ENCODE measurements around the gene FBXO24.
"Not testable (repeated sequence)": the region's sequence is repeated elsewhere in the genome, so short reads cannot be mapped to it uniquely, and the experiment has no call there.

FBXO24 gene

GRCh38 chr7:100538654-100539435 lies 47.3 kb upstream of the FBXO24 start, which contains the start of gene AGFG2:
TSS of gene AGFG2 (plus strand) at chr7:100539203. CDS start at chr7:100539347, 144 bp downstream.
- TF ChIP-seq CTCF (conservative IDR thresholded peaks at IDR 0.05; ENCODE audit: low read length): no peak
- no peak for TF ChIP-seq EZH2phosphoT487 (IDR thresholded peaks at IDR 0.05; ENCODE audit: borderline replicate concordance)
- Histone ChIP-seq H2AFZ (ENCODE audit: low read length) (peak within 1 kb of the TSS; percentile 97), H3K9me3 (ENCODE audit: insufficient read depth, low read depth, low read length) (no peaks in the 10 kb centered on the region), H3F3A (ENCODE audit: low read depth) (0 out of 2 replicates have a peak, but pooled peaks cover 3% of the 10 kb centered on the region), H3K4me1 (ENCODE audit: insufficient read depth, low read length, poor library complexity, severe bottlenecking) (peaks cover 25% of the 10 kb centered on the region), H3K4me2 (ENCODE audit: low read depth, low read length, poor library complexity, severe bottlenecking) (peak within 1 kb of the TSS; percentile 99), H3K79me2 (ENCODE audit: insufficient read depth, low read length) (peaks cover 16% of the 10 kb centered on the region), H4K20me1 (ENCODE audit: insufficient read depth, low read length, poor library complexity, severe bottlenecking) (no peaks in the 10 kb centered on the region), H3K9ac (ENCODE audit: low read depth, low read length, poor library complexity, severe bottlenecking) (peak within 1 kb of the TSS; percentile 76), H3K4me3 (ENCODE audit: low read length, poor library complexity, severe bottlenecking) (peak within 1 kb of the TSS; percentile 85), H3K27me3 (ENCODE audit: insufficient read depth, low read length, poor library complexity, severe bottlenecking) (no peaks in the 10 kb centered on the region), H3K36me3 (ENCODE audit: insufficient read depth, low read length) (no peaks in the 10 kb centered on the region), H3K9me2 (replicated peaks; ENCODE audit: low read depth, low read length) (no peaks in the 10 kb centered on the region)

- Histone ChIP-seq H3F3A (ENCODE audit: low read depth) (0 out of 2 replicates have a peak, but pooled peaks cover 3% of the 10 kb centered on the region), H3K4me1 (ENCODE audit: insufficient read depth, low read length, poor library complexity, severe bottlenecking) (peaks cover 32% of the 10 kb centered on the region), H3K27me3 (ENCODE audit: insufficient read depth, low read length, poor library complexity, severe bottlenecking) (no peaks in the 10 kb centered on the region), H3K9me2 (replicated peaks; ENCODE audit: low read depth, low read length) (no peaks in the 10 kb centered on the region), H3K9ac (ENCODE audit: low read depth, low read length, poor library complexity, severe bottlenecking) (peak overlapping the region; percentile 76), H2AFZ (ENCODE audit: low read length) (peak overlapping the region; percentile 95), H3K79me2 (ENCODE audit: insufficient read depth, low read length) (peaks cover 16% of the 10 kb centered on the region), H3K4me2 (ENCODE audit: low read depth, low read length, poor library complexity, severe bottlenecking) (peak overlapping the region; percentile 96), H4K20me1 (ENCODE audit: insufficient read depth, low read length, poor library complexity, severe bottlenecking) (no peaks in the 10 kb centered on the region), H3K9me3 (ENCODE audit: insufficient read depth, low read depth, low read length) (no peaks in the 10 kb centered on the region), H3K36me3 (ENCODE audit: insufficient read depth, low read length) (no peaks in the 10 kb centered on the region), H3K4me3 (ENCODE audit: low read length, poor library complexity, severe bottlenecking) (peak overlapping the region; percentile 85)
- TF ChIP-seq EZH2phosphoT487 (IDR thresholded peaks at IDR 0.05; ENCODE audit: borderline replicate concordance) (no peak), CTCF (conservative IDR thresholded peaks at IDR 0.05; ENCODE audit: low read length) (no peak)
These were observed 46.6 kb upstream of the FBXO24 start for GRCh38 chr7:100539436-100540006.

- TF ChIP-seq CTCF (conservative IDR thresholded peaks at IDR 0.05; ENCODE audit: low read length): no peak
- no peak for TF ChIP-seq EZH2phosphoT487 (IDR thresholded peaks at IDR 0.05; ENCODE audit: borderline replicate concordance)
- 0 out of 2 replicates have a peak, but pooled peaks cover 3% of the 10 kb centered on the region for H3F3A ChIP-seq (ENCODE audit: low read depth)
- peak overlapping the region; percentile 76 for H3K9ac ChIP-seq (ENCODE audit: low read depth, low read length, poor library complexity, severe bottlenecking)
- peaks cover 16% of the 10 kb centered on the region for H3K79me2 ChIP-seq (ENCODE audit: insufficient read depth, low read length)
- no peaks in the 10 kb centered on the region for H3K9me3 ChIP-seq (ENCODE audit: insufficient read depth, low read depth, low read length)
- peak overlapping the region; percentile 85 for H3K4me3 ChIP-seq (ENCODE audit: low read length, poor library complexity, severe bottlenecking)
- H3K4me2 ChIP-seq (ENCODE audit: low read depth, low read length, poor library complexity, severe bottlenecking): peak overlapping the region; percentile 96
- peaks cover 37% of the 10 kb centered on the region for H3K4me1 ChIP-seq (ENCODE audit: insufficient read depth, low read length, poor library complexity, severe bottlenecking)
- no peaks in the 10 kb centered on the region for H3K9me2 ChIP-seq (replicated peaks; ENCODE audit: low read depth, low read length)
- no peak overlapping the region for H2AFZ ChIP-seq (ENCODE audit: low read length)
- no peaks in the 10 kb centered on the region for H3K27me3 ChIP-seq (ENCODE audit: insufficient read depth, low read length, poor library complexity, severe bottlenecking)
- H4K20me1 ChIP-seq (ENCODE audit: insufficient read depth, low read length, poor library complexity, severe bottlenecking): no peaks in the 10 kb centered on the region
- no peaks in the 10 kb centered on the region for H3K36me3 ChIP-seq (ENCODE audit: insufficient read depth, low read length)
These were observed 45.9 kb upstream of the FBXO24 start for GRCh38 chr7:100540073-100540723.

GRCh38 chr7:100541309-100541708 lies 44.8 kb upstream of the FBXO24 start:
- Histone ChIP-seq H3K4me1 (ENCODE audit: insufficient read depth, low read length, poor library complexity, severe bottlenecking) (peaks cover 48% of the 10 kb centered on the region), H3K4me2 (ENCODE audit: low read depth, low read length, poor library complexity, severe bottlenecking) (peak overlapping the region; percentile 15), H3K79me2 (ENCODE audit: insufficient read depth, low read length) (peaks cover 16% of the 10 kb centered on the region)
- not testable (repeated sequence) for H3K27me3 ChIP-seq (ENCODE audit: insufficient read depth, low read length, poor library complexity, severe bottlenecking); H4K20me1 ChIP-seq (ENCODE audit: insufficient read depth, low read length, poor library complexity, severe bottlenecking); H3K36me3 ChIP-seq (ENCODE audit: insufficient read depth, low read length); H3K9me3 ChIP-seq (ENCODE audit: insufficient read depth, low read depth, low read length); H3F3A ChIP-seq (ENCODE audit: low read depth); H3K9ac ChIP-seq (ENCODE audit: low read depth, low read length, poor library complexity, severe bottlenecking); H3K4me3 ChIP-seq (ENCODE audit: low read length, poor library complexity, severe bottlenecking); H3K9me2 ChIP-seq (replicated peaks; ENCODE audit: low read depth, low read length); H2AFZ ChIP-seq (ENCODE audit: low read length)

Data from Loucy (cell line).